GM19035 (cell line): ENCODE measurements around the gene BCAS1.

Source experiments
- ATAC-seq: cut with Tn5 transposase; IDR thresholded peaks from one replicate; pipeline ENCODE4 v1.9.1; 2021; ENCODE audit not compliant: unreplicated experiment

The BCAS1 gene

DNA sequence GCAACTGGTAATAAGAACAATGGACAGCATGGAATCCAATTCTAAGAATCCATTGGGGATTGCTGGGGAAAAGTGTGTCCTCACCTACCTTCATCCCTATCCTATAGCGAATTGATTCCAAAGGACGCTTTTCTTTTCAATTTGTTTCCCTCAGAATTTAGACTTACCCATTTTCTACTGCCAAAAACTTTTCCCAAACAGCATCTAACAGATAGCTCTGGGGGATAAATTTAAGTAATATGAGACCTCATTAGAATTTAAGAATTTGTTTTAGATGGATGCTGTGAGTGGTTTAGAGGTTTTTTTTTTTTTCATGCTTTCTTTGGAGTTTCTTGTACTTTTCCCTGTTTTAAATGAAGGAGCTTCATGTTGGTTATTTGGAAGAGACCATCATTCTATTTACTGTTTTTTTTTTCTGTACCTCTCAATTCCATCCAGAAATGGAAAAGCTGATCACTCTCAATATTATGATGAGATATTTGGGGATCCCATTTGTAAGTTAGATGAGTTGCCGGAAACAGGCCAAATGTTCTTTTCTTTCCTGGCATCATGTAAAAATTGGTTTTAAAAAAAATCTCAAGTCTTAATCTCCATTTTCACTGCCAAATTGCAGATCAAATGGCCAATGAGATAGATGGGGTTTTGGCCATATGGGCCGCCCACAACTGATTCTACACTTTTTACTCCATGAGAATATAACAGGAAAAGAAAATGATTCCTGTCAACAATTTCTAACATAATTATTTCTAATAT is 105.7 kb downstream of the BCAS1 start:
- ATAC-seq, result no peak

DNA sequence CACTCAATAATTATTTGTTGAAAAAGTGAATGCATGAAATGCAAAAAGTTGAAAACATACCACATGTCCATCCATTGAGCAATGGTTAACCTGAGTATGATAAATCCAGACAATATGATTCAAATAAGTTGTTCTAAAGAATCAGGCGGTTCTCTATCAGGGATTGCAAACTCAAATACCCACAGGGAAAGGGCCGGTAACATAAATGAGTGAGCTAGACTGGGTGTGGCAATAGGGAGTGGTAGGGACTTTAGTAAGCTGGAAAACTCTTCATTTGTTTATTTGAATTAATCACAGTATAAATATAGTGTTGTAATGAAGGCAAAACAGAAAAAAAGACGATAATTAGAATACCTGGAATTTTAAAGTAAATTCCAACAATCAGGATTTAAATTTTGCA is 106.3 kb downstream of the BCAS1 start:
- ATAC-seq, result no peak

DNA sequence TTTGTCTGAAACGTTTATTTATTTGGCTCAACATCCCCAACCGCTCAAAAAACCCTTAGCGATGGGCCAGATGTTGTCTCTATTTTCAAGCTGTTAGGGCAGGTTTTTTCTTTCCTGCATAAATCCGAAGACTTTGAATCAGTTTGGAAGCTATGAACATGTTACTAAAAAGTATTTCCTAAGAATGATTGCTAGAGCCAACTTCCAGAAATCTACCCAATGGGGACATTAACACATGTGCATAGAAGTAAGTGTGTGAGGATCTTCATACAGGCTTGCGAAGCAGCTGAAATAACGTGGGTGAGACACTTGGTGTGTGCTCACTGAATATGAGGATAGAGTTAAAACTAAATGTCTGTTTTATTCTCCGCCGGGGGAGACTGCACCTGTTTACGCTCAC is 106.8 kb downstream of the BCAS1 start:
- no peak for ATAC-seq

DNA sequence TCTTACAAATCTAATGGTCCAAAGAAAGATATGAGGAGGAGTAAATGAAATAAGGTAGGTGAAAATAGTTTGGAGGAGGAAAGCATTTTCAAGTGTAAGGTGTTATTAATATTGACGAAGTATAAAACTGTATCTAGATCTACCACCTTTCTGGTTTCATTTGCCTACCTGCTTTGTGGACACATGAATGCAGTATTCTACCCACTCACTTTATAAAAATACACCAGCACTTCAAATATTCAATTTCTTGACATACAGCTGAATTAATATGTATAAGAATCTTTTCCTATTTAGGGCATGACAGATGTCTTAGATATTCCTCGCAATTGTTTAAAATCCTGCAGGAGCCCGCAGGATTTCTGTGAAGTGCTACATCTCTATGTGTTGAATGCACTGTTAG is 108.0 kb downstream of the BCAS1 start:
- ATAC-seq, result no peak

DNA sequence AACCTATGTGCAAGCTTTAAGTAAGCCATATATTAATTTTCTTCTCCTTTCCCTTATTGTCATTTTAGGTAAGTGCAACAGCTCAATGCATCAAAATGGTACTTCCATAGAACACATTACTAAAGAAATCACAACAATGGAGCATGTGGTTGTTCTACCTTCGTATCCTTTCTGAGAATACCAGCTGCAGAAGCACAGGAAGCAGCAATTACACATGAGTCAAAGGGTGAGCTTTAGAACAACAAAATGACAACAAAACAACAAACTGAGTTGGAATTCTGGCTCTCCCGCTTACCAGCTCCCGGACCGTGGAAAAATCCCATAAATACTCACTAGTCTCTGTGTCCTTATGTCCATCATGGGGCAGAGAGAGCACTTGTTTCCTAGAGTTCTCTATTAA is 108.9 kb downstream of the BCAS1 start:
- no peak for ATAC-seq

DNA sequence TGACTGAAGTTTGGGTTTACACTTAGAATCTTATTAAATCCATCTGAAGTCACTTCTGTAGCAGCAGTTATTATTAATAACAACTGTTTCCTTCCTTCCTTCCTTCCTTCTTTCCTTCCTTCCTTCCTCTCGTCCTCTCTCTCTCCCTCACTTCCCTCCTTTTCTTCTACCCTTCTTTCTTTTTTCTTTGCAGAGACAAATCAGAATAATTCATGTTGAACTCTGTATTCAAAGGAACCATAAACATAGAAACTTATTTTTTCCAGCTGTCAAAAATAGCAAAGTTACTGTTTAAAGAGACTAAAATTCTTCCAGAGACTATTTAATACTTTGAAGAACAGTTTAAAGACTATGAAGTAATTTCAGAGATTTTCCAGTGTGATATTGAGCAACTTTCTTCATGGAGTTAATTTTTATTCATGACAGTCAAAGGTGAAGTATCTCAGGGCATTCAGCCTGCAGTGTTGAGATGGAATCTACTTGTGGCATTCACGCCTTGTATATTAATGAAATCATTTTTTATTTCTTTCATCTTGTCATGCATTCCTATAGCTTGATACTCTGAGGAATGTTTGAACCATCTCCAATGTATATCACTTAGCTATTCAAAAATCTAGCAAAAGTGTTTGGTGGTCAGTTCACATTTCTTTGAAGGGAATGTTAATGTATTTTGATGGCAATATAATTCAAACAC is 109.7 kb downstream of the BCAS1 start:
- no peak for ATAC-seq

DNA sequence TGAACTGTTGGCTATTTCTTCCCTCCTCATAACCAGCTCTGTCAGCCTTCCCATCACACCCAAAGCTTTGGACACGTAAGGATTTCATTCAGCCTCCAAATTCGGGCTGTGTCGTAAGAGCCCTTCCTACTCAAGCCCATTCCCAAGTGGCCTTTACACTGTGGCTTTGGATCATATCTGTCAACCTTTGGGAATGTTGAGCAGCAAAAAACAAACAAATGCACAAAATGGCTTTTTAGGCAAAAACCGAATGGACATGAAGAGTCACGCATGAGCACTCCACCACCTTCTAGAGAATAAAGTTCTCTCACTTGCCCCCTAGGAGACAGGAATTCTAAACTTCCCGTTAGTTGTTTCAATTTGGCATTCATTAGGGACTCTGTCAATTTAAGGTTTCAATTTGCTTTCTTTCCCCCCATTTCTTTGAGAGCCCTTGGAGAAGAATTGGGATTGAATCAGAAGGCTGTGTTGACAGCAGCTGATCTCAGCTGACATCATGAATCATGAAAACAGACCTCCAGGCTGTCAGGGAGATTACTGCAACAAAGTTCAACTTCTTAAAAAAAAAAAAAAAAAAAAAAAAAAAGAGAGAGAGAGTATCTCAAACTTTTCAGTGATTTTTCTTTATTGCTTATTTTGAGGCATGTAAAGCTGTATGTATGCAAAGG is 110.3 kb downstream of the BCAS1 start:
- ATAC-seq, result no peak

DNA sequence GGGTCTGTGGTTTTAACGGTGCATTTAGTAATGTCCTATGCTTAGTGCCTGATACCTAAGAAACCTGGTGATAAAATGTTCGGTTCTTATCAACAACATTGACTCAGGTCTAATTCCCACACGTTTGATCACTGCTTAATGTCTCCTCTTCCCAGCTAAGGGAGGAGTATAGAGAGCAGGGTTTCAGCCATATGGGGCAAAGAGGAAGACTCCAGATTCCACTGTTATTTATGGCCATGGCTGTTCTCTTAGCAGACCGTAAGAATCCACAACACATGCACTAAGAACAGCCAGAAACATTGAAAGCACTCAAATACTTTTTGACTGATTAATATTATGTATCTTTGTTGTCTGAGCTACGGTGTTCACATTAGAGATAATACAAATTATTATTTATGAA is 112.1 kb downstream of the BCAS1 start:
- ATAC-seq, result no peak

DNA sequence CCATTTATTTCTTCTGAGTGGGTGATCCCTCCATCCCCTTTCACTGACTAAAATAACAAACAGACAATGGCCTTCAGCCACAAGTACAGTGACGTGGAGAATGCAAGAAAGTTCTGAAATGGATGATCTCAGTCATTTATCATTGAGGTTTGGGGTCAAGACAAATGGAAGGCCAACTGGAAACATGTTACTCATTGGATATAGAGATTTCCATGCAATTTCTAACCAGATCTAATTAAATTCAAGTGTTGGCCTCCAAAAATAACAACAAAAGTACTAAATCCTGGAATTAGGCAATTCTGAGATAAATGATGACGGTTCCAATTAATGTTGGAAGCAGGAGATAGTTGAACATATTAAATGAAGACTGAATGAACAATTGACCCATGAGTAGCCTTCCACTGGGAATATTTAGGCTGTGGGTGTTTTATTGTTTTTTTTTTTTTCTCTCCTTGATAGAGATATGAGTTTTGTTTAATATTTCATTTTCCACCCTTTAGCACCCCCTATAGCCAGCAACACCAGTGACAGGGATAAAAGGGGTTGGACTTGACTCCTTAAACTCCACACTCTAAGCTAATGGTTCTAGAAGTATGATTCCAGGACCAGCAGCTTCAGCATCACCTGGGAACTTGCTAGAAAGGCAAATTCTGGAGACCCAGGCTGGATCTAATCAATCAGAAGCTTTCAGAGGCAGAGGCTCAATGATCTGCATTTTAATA is 112.8 kb downstream of the BCAS1 start:
- ATAC-seq, result no peak

DNA sequence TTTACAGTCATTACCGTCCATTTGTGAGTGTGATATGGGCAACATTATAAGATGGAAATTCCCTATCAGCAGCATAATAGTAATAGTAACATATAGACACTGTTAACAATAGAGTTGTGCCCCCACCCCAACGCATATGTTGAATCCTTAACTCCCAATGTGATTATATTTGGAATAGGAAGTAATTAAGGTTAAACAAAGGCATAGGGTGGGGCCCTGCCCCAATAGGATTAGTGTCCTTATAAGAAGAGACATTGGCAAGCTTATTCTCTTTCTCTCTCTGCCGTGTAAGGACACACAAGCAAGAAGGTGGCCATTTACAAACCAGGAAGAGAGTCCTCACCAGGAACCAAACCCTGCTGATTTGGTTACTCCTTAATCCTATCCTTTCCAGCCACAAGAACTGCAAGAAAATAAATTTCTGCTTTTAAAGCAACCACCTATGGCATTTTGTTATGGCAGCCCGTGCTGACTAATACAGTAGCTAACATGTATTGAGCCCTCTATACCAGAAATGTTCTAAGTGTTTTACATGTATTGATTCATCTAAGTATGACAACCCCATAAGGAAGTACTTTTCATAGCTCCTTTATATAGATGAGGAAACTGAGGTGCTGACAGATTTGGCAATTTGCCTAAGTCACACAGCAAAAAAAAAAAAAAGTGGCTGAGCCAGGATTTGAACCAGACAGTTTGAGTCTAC is 114.2 kb downstream of the BCAS1 start:
- no peak for ATAC-seq

DNA sequence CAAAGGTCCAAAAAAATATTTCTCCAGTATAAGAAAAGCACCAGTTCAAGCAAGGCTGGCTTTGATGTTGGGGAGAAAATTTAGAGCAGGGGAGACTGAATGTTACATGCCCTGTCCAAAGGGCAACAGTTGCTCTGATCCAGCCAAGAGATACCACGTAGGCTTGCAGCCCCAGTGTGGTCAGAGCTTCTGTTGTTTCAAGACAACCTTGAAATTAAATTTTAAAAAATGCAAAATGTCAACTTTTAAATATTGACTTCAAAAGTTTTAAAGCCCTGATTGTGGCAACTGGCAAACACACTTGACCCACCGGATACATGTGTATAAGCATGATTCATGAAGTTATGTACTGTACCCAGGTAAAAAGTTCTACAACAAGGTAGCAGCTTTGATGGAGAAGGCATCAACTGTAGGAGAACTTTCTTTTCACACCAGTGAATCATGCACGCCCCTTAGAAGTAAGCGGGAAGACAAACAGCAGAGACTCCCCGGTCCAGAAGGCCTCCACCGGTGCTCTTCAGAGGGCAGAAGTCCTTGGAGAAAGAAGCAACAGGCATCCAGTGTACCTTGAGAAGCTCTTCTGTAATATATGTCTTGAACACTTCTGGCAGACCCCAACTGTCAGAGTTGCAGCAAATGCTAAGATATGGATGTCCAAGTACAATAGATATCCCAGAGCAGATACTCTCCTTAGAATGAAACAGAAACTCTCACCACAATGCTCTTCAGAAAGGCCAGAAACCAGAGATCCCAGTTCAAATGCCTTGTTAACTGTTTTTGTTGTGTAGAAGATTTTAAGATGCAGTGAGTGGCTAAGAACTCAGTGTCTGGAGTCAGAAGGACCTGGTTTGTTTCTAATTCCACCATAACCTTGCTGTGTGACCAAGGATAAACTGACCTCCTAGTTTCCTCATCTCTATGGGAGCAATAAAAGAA is 115.4 kb downstream of the BCAS1 start:
- ATAC-seq, result no peak

DNA sequence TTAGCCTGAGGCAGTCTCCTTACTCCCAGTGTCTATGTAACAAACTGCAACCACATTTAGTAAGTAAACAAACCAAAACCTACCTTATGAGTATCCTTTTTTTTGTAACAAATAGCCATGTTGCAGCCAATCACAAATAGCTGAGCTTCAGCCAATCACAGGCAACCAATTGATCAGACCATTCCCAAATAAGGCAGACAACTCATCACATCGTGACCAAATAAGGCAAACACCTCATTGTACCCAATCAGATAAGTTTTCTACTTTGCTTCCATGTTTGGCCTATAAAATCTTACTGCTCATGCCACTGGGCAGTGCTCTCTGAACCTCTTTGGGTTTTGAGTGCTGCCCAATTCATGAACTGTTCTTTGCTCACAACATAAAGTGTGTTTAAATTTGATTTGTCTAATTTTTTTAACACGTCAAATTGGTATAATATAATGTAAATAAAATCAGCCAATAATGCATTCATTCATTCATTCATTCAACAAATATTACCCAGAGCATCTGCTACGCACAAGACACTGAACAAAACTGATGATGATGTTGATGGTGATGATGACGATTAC is 117.8 kb downstream of the BCAS1 start:
- no peak for ATAC-seq

DNA sequence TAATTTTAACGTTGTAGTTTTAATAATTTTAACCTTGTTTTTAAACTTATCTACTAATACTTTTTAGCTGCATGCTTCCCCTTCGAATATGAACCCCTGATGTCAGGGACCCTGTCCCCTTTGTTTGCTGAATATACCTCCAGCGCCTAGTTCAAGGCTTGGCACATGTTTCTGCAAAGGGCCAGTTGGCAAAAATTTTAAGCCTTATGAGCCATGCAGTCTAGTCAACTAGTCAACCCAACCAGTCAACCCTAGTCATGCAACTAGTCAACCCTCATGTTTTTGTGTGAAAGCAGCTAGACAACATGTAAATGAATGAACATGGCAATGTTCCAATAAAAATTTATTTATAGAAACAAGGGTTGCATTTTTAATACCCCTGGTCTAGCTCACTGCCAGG is 119.8 kb downstream of the BCAS1 start:
- ATAC-seq, result no peak

DNA sequence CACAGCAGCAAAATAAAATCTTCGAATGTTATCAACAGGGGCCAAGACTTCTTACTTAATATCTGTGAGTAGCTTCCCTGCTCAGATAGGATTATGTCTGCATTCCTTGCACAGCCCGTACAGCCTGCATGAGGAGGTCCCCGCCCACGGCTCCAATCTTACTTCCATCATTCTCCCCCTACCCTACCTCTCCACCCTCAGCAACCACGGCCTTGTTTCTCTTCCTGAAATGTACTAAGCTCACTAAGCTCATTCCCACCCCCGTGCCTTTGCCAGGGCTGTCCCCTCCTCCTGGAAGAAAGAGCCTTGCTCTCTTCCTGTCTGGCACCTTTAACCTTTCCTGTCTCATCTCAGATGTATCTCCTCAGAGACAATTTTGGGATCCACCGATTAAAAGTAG is 120.4 kb downstream of the BCAS1 start:
- no peak for ATAC-seq

DNA sequence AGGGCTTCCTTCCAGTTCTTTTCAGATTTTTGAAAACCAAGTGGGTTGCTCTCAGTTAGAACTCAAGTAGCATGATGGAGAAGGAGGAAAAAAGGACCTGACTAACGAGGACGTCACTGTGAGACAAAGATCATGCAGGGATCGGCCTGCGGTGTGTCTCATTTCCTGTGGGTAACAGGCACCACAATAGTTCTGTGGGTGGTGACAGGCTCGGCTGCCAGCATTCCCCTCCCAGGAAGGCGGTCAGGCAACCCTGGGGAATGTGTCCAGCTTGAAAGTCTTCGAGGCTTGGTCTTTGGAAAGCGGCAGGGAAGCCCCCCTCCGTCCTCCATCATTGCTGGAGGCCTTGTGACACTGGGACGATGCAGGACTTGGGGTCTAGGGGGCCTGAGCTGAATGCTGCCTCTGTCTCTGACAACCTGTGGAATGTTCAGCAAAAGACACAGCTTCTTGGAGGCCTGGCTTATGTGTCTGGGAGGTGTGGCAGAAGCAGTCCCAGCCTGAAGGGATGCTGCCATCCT is 121.0 kb downstream of the BCAS1 start:
- peak; percentile 62 for ATAC-seq

DNA sequence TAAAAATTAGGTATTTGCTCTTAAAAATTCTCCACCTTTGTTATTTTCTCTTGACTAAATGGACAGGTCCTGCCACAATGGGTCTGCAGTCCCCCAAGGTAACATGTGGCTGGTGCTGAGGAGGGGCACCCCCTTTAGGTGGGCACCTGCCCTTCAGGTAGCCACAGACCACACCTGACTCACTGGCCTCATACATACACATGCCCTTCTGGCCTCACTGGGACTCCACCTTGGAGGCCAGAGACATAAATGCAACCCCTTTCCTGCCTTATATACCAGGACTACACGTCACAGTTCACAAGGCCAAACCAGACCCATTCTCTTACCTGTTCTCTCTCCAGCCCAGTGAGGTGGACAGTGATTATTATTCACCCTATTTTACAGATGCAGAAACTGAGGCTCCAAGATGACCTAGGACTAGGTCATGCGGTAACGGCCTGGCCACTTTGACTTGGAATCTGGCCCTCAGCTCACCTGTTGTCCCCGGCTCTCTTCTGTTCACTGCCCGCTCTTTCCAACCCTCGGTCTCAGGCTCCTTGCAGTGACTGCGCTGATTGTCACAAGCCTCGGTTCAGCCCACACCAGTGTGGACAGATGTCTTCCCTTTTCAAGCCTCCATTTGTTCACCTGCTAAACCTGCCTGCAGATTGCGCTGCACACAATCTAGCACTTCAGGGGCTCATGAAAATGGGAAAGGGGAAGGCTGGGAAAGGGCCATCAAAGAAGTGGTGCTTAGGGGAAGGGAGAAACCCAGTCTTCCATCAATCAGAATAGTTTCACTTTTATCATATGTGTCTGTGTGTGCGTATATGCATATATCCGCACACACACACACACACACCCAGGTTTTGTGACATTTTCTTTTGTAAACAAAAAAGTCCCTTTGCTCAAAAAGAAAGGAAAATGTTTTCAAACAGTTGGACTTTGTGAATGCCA is 121.7 kb downstream of the BCAS1 start:
- no peak for ATAC-seq

DNA sequence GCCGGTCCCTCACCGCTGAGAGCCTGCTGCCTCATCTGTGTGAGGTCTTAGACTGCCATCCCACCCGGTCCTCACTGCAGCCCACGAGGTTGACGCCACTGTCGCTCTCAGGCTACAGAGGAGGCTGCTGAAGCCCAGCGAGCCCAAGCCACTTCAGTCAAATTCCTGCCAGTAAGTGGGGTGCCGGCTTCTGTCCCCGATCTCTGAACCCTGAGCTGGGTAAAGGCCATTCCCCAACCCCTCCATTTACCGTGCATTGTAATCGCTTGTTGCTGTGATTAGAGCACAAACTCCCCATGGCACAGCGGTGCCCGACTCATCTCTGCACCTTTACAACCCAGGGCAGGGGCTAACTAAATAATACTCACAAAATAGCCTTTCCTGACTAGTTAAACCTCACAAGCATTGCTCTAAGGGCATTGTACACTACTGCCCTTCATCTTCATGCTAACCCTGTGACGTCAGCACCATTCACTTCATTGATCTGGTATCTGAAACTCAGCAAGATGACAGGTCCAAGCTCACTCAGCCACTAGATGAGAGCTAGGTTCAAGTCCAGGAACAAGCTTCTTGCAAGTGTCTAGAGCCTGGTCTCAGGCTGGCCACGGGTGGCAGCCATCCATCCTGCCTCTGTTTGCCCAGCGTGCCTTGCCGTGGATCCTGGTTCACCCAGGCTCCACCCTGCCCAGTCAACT is 122.7 kb downstream of the BCAS1 start:
- no peak for ATAC-seq

DNA sequence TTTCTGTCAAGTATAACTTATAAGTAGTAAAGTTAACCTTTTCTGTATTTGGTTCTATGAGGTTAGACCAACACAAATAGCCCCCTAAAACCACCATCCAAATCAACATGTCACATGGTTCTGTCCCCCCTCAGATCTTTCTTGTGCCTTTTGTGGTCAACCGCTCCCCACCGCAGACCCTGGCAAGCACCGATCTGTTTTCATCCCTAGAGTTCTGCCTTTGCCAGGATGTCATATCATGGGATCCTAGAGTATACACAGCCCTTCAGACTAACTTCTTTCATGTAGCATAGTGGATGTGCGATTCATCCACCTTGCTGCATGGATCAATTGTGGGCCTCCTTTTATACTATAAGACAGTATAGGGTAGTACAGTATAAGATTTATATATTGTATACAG is 124.3 kb downstream of the BCAS1 start:
- ATAC-seq, result no peak
